ENCODE results near the gene ARID3C. TPM values are rescaled to one million over a fixed set of nuclear protein-coding genes. Genes with fewer than 3 reads are reported as not detected.

Gene ARID3C
- total and polyA plus RNA-seq, 2 of the 8 experiments (the other 6 are each of a cell fraction or from before 2014, with no cell fraction given), result 0.08 TPM; not detected in 1

DNA sequence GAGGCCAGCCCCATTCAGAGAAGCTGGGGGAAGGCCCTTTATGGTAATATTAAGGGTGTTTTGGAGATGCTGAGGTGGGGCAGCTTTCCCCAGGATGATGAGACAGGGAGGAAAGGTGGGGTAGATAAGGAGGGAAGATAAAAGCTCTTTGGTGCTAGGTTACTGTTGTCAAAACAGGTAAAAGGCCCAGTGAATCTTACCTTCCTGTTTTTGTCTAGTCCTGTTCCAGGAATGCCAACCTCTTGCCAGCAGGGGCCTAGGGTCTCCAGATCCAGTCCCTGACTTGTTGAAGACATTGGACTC, 34.4 kb upstream of the ARID3C start:
- no peak overlapping the region for H3K4me2 ChIP-seq (ENCODE audit: insufficient read depth in 1 of 2, low read depth in 2 of 2, low read length in 2 of 2)
- no peaks in the 10 kb centered on the region for H3K9me3 ChIP-seq (ENCODE audit: insufficient read depth in 2 of 2, low read depth in 1 of 2, low read length in 1 of 2)
- no peak overlapping the region for H2BK12ac ChIP-seq (ENCODE audit: low read depth, low read length)

More for the DNA sequence above, 34.4 kb upstream of the ARID3C start:
- peaks cover 9% of the 10 kb centered on the region for H3K23me2 ChIP-seq (ENCODE audit: low read depth, low read length)
- H3K36me3 ChIP-seq (ENCODE audit: control insufficient read depth in 2 of 4, insufficient read depth in 4 of 4, low read length in 3 of 4), result peaks cover 0 to 2% (median 0%) of the 10 kb centered on the region in 4 experiments; a peak in 2 of 8 replicates
- no peak overlapping the region for H4K8ac ChIP-seq (ENCODE audit: extremely low read depth, insufficient read depth, low read length)
- TF ChIP-seq SP1 (IDR thresholded peaks at IDR 0.05; ENCODE audit: low read depth, low read length) (no peak), NANOG (IDR thresholded peaks at IDR 0.05; ENCODE audit: insufficient read depth, low read depth, low read length, poor library complexity, severe bottlenecking) (no peak), CBX5 (IDR thresholded peaks at IDR 0.05; ENCODE audit: low read depth, low read length) (no peak), EZH2 (IDR thresholded peaks at IDR 0.05; ENCODE audit: low read depth, low read length, severe bottlenecking) (no peak), SRF (IDR thresholded peaks at IDR 0.05; ENCODE audit: low read depth, low read length) (no peak), TAF1 (IDR thresholded peaks at IDR 0.05; ENCODE audit: low read depth, low read length) (no peak), JUN (IDR thresholded peaks at IDR 0.05; ENCODE audit: low read depth, low read length) (no peak), SP2 (IDR thresholded peaks at IDR 0.05; ENCODE audit: low read length) (no peak), SIX5 (IDR thresholded peaks at IDR 0.05; ENCODE audit: low read depth, low read length) (no peak), JUND (IDR thresholded peaks at IDR 0.05; ENCODE audit: low read length) (no peak)
- TF ChIP-seq, protein P1, sequence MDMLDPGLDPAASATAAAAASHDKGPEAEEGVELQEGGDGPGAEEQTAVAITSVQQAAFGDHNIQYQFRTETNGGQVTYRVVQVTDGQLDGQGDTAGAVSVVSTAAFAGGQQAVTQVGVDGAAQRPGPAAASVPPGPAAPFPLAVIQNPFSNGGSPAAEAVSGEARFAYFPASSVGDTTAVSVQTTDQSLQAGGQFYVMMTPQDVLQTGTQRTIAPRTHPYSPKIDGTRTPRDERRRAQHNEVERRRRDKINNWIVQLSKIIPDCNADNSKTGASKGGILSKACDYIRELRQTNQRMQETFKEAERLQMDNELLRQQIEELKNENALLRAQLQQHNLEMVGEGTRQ (IDR thresholded peaks at IDR 0.05; ENCODE audit: low read length), result no peak
- TF ChIP-seq, protein P2, sequence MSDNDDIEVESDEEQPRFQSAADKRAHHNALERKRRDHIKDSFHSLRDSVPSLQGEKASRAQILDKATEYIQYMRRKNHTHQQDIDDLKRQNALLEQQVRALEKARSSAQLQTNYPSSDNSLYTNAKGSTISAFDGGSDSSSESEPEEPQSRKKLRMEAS (IDR thresholded peaks at IDR 0.05), result no peak
- no peak overlapping the region for H2BK5ac ChIP-seq (ENCODE audit: low read depth, low read length)
- H4K20me1 ChIP-seq (replicated peaks in 1 of 2; ENCODE audit: control insufficient read depth in 1 of 2, insufficient read depth in 2 of 2, low read length in 2 of 2), result peaks cover 0 to 1% of the 10 kb centered on the region in 2 experiments
- peaks cover 0 to 5% (median 0%) of the 10 kb centered on the region in 4 experiments; a peak in 2 of 7 replicates for H3K27me3 ChIP-seq (replicated peaks in 1 of 4; ENCODE audit: control insufficient read depth in 3 of 4, extremely low read depth in 1 of 4, insufficient read depth in 3 of 4, low read length in 3 of 4)
- no peak overlapping the region for H3K9ac ChIP-seq (replicated peaks in 1 of 4; ENCODE audit: extremely low read depth in 1 of 4, low read depth in 3 of 4, low read length in 3 of 4)
- H3K56ac ChIP-seq (replicated peaks; ENCODE audit: insufficient read length, low read depth, low read length), result no peak overlapping the region
- no peak overlapping the region for H2BK20ac ChIP-seq (ENCODE audit: low read length)
- ChIA-PET CTCF (ENCODE audit: partially characterized antibody) (interaction anchor here (0.9 to 15.2 kb wide), 8 partner anchors 12 to 48 kb away, joined by 3 to 277 read pairs (median 10); partner anchors contain the start of genes ARID3C, GALT, IL11RA and SIGMAR1), POLR2A (ENCODE audit: partially characterized antibody) (interaction anchor here (2.6 to 7.7 kb wide), 2 partner anchors 8 to 14 kb away, joined by 10 to 92 read pairs; partner anchors contain the start of genes GALT and IL11RA)
- no peak overlapping the region for H4K91ac ChIP-seq (replicated peaks; ENCODE audit: insufficient read length, low read length)
- H4K5ac ChIP-seq (ENCODE audit: insufficient read length, low read depth, low read length), result no peak overlapping the region
- H2BK15ac ChIP-seq (ENCODE audit: low read length), result no peak overlapping the region
- no peak overlapping the region for H3K14ac ChIP-seq (ENCODE audit: insufficient read length)
- peaks cover 0 to 8% of the 10 kb centered on the region in 2 experiments; a peak in 1 of 4 replicates for H3K79me2 ChIP-seq (ENCODE audit: control insufficient read depth in 1 of 2, insufficient read depth in 2 of 2, low read length in 2 of 2)
- peaks cover 0 to 4% (median 2%) of the 10 kb centered on the region in 4 experiments; a peak in 2 of 7 replicates for H3K4me1 ChIP-seq (replicated peaks in 1 of 4; ENCODE audit: control insufficient read depth in 3 of 4, insufficient read depth in 4 of 4, low read length in 3 of 4)
- no peak overlapping the region for H2AK5ac ChIP-seq (ENCODE audit: low read depth, low read length)
- H2AFZ ChIP-seq (ENCODE audit: low read length), result no peak overlapping the region
- no peaks in the 10 kb centered on the region for H3K79me1 ChIP-seq (ENCODE audit: low read depth, low read length)
- H3K18ac ChIP-seq (ENCODE audit: extremely low read depth, low read length), result no peak overlapping the region
- DNase-seq (ENCODE audit: low read depth in 1 of 2, low spot score in 2 of 2), result no peak
- no peak overlapping the region for H3K27ac ChIP-seq (ENCODE audit: low read depth, low read length)
- H3K4me3 ChIP-seq (ENCODE audit: extremely low read depth in 1 of 4, insufficient read depth in 2 of 4, low read depth in 3 of 4, low read length in 4 of 4), result no peak overlapping the region
- H3K23ac ChIP-seq (ENCODE audit: insufficient read length), result no peak overlapping the region
- FAIRE-seq, result no peak
- H3K4ac ChIP-seq (replicated peaks; ENCODE audit: insufficient read length, low read depth, low read length), result no peak overlapping the region
- H2BK120ac ChIP-seq (replicated peaks; ENCODE audit: low read depth, low read length), result no peak overlapping the region
